Measurements from ENCODE around the gene GAPDHS. TPM values are rescaled to one million over a fixed set of nuclear protein-coding genes. Genes with fewer than 3 reads are reported as not detected.

The GAPDHS gene
- total RNA-seq, 4 donors from 2014 or later, result not detected

GRCh38 chr19:35559781-35560180, 26.5 kb downstream of the GAPDHS start:
- Histone ChIP-seq H3K36me3 (no peaks in the 10 kb centered on the region), H3K4me1 (peaks cover 0 to 16% (median 7%) of the 10 kb centered on the region in 3 donors), H3K27ac (no peak overlapping the region), H3K9me3 (peaks cover 0 to 8% (median 0%) of the 10 kb centered on the region in 3 donors), H3K4me3 (no peak overlapping the region), H3K27me3 (peaks cover 78% of the 10 kb centered on the region)
- 83% methylated on average over 19 of the region's 23 CpGs; no CpG with 5 or more reads in 1 of the 2 donors for WGBS, 2 donors (ENCODE audit: low coverage in 1 of 2)
- TF ChIP-seq, protein P1, sequence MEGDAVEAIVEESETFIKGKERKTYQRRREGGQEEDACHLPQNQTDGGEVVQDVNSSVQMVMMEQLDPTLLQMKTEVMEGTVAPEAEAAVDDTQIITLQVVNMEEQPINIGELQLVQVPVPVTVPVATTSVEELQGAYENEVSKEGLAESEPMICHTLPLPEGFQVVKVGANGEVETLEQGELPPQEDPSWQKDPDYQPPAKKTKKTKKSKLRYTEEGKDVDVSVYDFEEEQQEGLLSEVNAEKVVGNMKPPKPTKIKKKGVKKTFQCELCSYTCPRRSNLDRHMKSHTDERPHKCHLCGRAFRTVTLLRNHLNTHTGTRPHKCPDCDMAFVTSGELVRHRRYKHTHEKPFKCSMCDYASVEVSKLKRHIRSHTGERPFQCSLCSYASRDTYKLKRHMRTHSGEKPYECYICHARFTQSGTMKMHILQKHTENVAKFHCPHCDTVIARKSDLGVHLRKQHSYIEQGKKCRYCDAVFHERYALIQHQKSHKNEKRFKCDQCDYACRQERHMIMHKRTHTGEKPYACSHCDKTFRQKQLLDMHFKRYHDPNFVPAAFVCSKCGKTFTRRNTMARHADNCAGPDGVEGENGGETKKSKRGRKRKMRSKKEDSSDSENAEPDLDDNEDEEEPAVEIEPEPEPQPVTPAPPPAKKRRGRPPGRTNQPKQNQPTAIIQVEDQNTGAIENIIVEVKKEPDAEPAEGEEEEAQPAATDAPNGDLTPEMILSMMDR (IDR thresholded peaks at IDR 0.05), result no peak
- TF ChIP-seq POLR2A (IDR thresholded peaks at IDR 0.05) (no peak), POLR2AphosphoS5 (IDR thresholded peaks at IDR 0.05) (no peak), EP300 (IDR thresholded peaks at IDR 0.05) (no peak)
- no peak for ATAC-seq

- no peak for TF ChIP-seq EP300 (IDR thresholded peaks at IDR 0.05)
- TF ChIP-seq POLR2AphosphoS5 (IDR thresholded peaks at IDR 0.05), result no peak
- TF ChIP-seq, protein P1 (IDR thresholded peaks at IDR 0.05), result no peak
- TF ChIP-seq POLR2A (IDR thresholded peaks at IDR 0.05), result no peak
- Histone ChIP-seq H3K27me3 (peaks cover 83% of the 10 kb centered on the region), H3K36me3 (no peaks in the 10 kb centered on the region), H3K4me1 (peaks cover 0 to 16% (median 7%) of the 10 kb centered on the region in 3 donors), H3K27ac (no peak overlapping the region), H3K4me3 (no peak overlapping the region), H3K9me3 (peaks cover 0 to 8% (median 0%) of the 10 kb centered on the region in 3 donors)
- WGBS, 2 donors (ENCODE audit: low coverage in 1 of 2), result 80% methylated on average over 2 of the region's 18 CpGs; no CpG with 5 or more reads in 1 of the 2 donors
- ATAC-seq, result no peak
Measured at GRCh38 chr19:35560271-35560670, 27.0 kb downstream of the GAPDHS start.

DNA sequence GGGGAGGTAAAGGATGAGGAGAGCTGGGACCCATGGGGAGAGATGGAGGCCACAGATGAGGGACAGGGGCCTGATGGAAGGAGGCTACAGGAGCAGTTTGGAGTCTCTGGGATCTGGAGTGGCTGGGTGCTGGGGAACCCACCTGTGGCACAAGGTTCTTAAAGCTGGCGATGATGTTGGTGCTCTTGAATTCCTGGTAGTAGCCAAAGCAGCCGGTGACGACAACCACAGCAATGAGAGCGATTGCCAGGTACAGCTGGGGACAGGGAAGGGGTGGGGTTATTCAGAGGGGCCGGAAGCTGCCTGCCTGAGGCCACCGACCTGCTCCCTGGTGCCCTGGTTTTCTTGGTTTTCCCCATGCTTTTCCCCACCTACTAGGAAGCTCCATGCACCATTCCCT, 27.4 kb downstream of the GAPDHS start:
- no peak for TF ChIP-seq POLR2A (IDR thresholded peaks at IDR 0.05)
- TF ChIP-seq, protein P1 (IDR thresholded peaks at IDR 0.05), result no peak
- H3K4me3 ChIP-seq, result no peak overlapping the region
- H3K9me3 ChIP-seq, result peaks cover 0 to 8% (median 0%) of the 10 kb centered on the region in 3 donors
- no peak for ATAC-seq
- 51 to 53% methylated on average over 4 to 6 of the region's 6 CpGs for WGBS, 2 donors (ENCODE audit: low coverage in 1 of 2)
- H3K4me1 ChIP-seq, result peaks cover 0 to 16% (median 7%) of the 10 kb centered on the region in 3 donors
- no peak overlapping the region for H3K27ac ChIP-seq
- H3K36me3 ChIP-seq, result no peaks in the 10 kb centered on the region
- H3K27me3 ChIP-seq, result peaks cover 83% of the 10 kb centered on the region

DNA sequence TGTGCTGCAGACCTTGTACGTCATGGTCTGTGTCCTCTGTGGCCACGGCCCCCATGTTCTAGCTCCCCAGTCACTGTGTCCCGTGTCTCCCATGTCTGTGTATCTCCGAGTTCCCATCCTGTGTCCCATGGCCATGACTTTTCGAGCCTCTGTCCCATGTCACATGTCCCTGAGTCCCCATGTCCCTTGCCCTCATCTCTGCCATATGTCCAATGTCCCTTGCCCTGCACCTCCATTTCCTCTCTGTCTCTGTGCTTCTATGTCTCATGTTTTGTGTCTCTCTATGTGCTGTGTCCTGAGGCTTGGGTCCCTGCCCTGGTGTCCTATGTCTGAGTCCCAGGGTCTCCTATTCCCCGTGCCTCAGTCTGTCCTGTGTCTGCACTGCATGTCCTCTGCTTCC, 28.2 kb downstream of the GAPDHS start:
- 73 to 88% methylated on average over 4 to 6 of the region's 6 CpGs for WGBS, 2 donors (ENCODE audit: low coverage in 1 of 2)
- peaks cover 83% of the 10 kb centered on the region for H3K27me3 ChIP-seq

DNA sequence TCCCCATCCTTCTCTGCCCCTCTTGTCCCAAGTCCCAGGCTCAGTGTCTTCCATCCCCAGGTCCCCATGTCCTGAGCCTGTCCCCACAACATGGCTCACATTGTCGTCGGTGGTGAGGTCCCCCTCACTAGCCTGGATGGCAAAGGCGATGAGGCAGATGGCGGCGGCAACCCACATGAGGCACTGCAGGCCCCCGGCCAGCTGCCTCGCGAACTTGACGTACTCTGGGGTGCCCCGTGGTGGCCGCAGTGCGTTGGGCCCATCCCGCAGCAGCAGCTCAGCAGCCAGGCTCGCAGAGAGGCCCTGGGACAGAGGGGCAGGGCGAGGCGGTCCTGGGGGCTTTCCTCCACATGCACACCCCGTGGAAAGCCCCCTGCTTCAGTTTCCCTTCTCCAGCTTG, 29.1 kb downstream of the GAPDHS start:
- TF ChIP-seq POLR2AphosphoS5 (IDR thresholded peaks at IDR 0.05) (no peak), EP300 (IDR thresholded peaks at IDR 0.05) (no peak), POLR2A (IDR thresholded peaks at IDR 0.05) (no peak)
- TF ChIP-seq, protein P1 (IDR thresholded peaks at IDR 0.05), result no peak
- H3K27me3 ChIP-seq, result peaks cover 76% of the 10 kb centered on the region
- 50 to 63% methylated on average over 3 to 5 of the region's 17 CpGs for WGBS, 2 donors (ENCODE audit: low coverage in 1 of 2)

More for the DNA sequence above, 28.2 kb downstream of the GAPDHS start:
- TF ChIP-seq, protein P1 (IDR thresholded peaks at IDR 0.05), result no peak
- TF ChIP-seq POLR2AphosphoS5 (IDR thresholded peaks at IDR 0.05) (no peak), POLR2A (IDR thresholded peaks at IDR 0.05) (no peak), EP300 (IDR thresholded peaks at IDR 0.05) (no peak)
- Histone ChIP-seq H3K27ac (no peak overlapping the region), H3K36me3 (no peaks in the 10 kb centered on the region), H3K9me3 (peaks cover 0 to 8% (median 0%) of the 10 kb centered on the region in 3 donors), H3K4me1 (peaks cover 0 to 16% (median 7%) of the 10 kb centered on the region in 3 donors), H3K4me3 (no peak overlapping the region)
- ATAC-seq, result no peak

More for the DNA sequence above, 29.1 kb downstream of the GAPDHS start:
- Histone ChIP-seq H3K36me3 (no peaks in the 10 kb centered on the region), H3K9me3 (peaks cover 0 to 8% (median 0%) of the 10 kb centered on the region in 3 donors), H3K27ac (no peak overlapping the region), H3K4me1 (peaks cover 0 to 15% (median 7%) of the 10 kb centered on the region in 3 donors), H3K4me3 (no peak overlapping the region)
- no peak for ATAC-seq

Measured in gastroesophageal sphincter (tissue), 4 donors.